H1 (cell line): Measurements from ENCODE around the gene ABCG1. TPM values are rescaled to one million over a fixed set of nuclear protein-coding genes. Genes with fewer than 3 reads are reported as not detected.

Experiments
- CTCF ChIA-PET: fragments of 300-600 bp; sonication (Branson Sonifier 250); formaldehyde crosslinking; loops from one replicate; lab custom pipeline; 2021; ENCODE audit not compliant: partially characterized antibody; lab: Charles Lee
- POLR2A ChIA-PET: fragments of 300-600 bp; sonication (Branson Sonifier 250); formaldehyde crosslinking; loops from one replicate; lab custom pipeline; 2021; ENCODE audit warnings: inconsistent platforms; ENCODE audit not compliant: partially characterized antibody; lab: Charles Lee
- DNase-seq, 2 experiments: peaks; one replicate each; pipeline versions ENCODE4 v3.0.0 to v3.0.0-alpha.2; 2010 to 2022; ENCODE audit warnings: low spot score in 2 of 2, low read depth in 1 of 2, mixed read lengths in 1 of 2
- FAIRE-seq: peaks from 2 replicates; lab custom pipeline; 2011; peaks lifted over from hg19 to GRCh38; lab: Jason Lieb, UNC
- H2AFZ ChIP-seq: 2 replicates; pipeline ENCODE4 v1.8.1; 2012; ENCODE audit warnings: low read length, inconsistent platforms
- H2AK5ac ChIP-seq: 2 replicates; pipeline ENCODE4 v1.6.1; 2013; ENCODE audit warnings: low read depth, low read length
- H2BK120ac ChIP-seq: replicated peaks from 2 replicates; pipeline ENCODE3; 2013; ENCODE audit warnings: low read depth, low read length, inconsistent platforms
- H2BK12ac ChIP-seq: 2 replicates; pipeline ENCODE4 v1.6.1; 2013; ENCODE audit warnings: low read depth, low read length
- H2BK15ac ChIP-seq: 2 replicates; pipeline ENCODE4 v1.6.1; 2013; ENCODE audit warnings: low read length
- H2BK20ac ChIP-seq: 2 replicates; pipeline ENCODE4 v1.6.1; 2013; ENCODE audit warnings: low read length
- H2BK5ac ChIP-seq: 2 replicates; pipeline ENCODE4 v1.6.1; 2013; ENCODE audit warnings: low read depth, low read length
- H3K14ac ChIP-seq: 2 replicates; pipeline ENCODE4 v1.6.1; 2013; ENCODE audit warnings: inconsistent platforms; ENCODE audit not compliant: insufficient read length
- H3K18ac ChIP-seq: 2 replicates; pipeline ENCODE4 v1.6.1; 2013; ENCODE audit warnings: low read length; ENCODE audit errors: extremely low read depth
- H3K23ac ChIP-seq: 2 replicates; pipeline ENCODE4 v1.6.1; 2013; ENCODE audit warnings: inconsistent platforms; ENCODE audit not compliant: insufficient read length
- H3K23me2 ChIP-seq: 2 replicates; pipeline ENCODE4 v1.6.1; 2013; ENCODE audit warnings: low read depth, low read length
- H3K27ac ChIP-seq: 2 replicates; pipeline ENCODE4 v1.6.1; 2011; ENCODE audit warnings: low read depth, low read length, inconsistent platforms
- H3K27me3 ChIP-seq, 4 experiments: replicated peaks in 1 of 4; 1 replicate in 1 of 4; 2 replicates in 3 of 4; pipeline versions ENCODE4 v1.6.1 to v1.8.1; 2011 to 2013; ENCODE audit warnings: low read length in 3 of 4, mild to moderate bottlenecking in 3 of 4, inconsistent platforms in 2 of 4, mixed read lengths in 2 of 4, moderate library complexity in 1 of 4; ENCODE audit not compliant: control insufficient read depth in 3 of 4, insufficient read depth in 3 of 4; ENCODE audit errors: extremely low read depth in 1 of 4
- H3K36me3 ChIP-seq, 4 experiments: 2 replicates each; pipeline versions ENCODE4 v1.6.1 to v1.8.1; 2011 to 2013; ENCODE audit warnings: mild to moderate bottlenecking in 4 of 4, low read length in 3 of 4, moderate library complexity in 2 of 4, control low read depth in 1 of 4, inconsistent platforms in 1 of 4; ENCODE audit not compliant: insufficient read depth in 4 of 4, control insufficient read depth in 2 of 4
- H3K4ac ChIP-seq: replicated peaks from 2 replicates; pipeline ENCODE3; 2013; ENCODE audit warnings: low read length, low read depth, mixed read lengths, inconsistent platforms; ENCODE audit not compliant: insufficient read length
- H3K4me1 ChIP-seq, 4 experiments: replicated peaks in 1 of 4; 1 replicate in 1 of 4; 2 replicates in 3 of 4; pipeline versions ENCODE4 v1.6.1 to v1.8.1; 2011 to 2013; ENCODE audit warnings: low read length in 3 of 4, inconsistent platforms in 2 of 4, mixed read lengths in 1 of 4; ENCODE audit not compliant: insufficient read depth in 4 of 4, control insufficient read depth in 3 of 4
- H3K4me2 ChIP-seq, 2 experiments: 2 replicates each; pipeline versions ENCODE4 v1.6.1 to v1.8.1; 2011 to 2013; ENCODE audit warnings: low read depth in 2 of 2, low read length in 2 of 2, control low read depth in 1 of 2, inconsistent platforms in 1 of 2, mild to moderate bottlenecking in 1 of 2; ENCODE audit not compliant: insufficient read depth in 1 of 2
- H3K4me3 ChIP-seq, 4 experiments: fragments of 200-600, 300-600 bp in 1 of 4; sonication (generic), shearing (Covaris generic), sonication (Bioruptor Twin) in 1 of 4; 2 replicates each; pipeline versions ENCODE4 v1.5.1 to v1.8.1; 2011 to 2016; ENCODE audit warnings: low read length in 4 of 4, low read depth in 3 of 4, control low read depth in 2 of 4, inconsistent platforms in 2 of 4, mild to moderate bottlenecking in 2 of 4, mixed read lengths in 1 of 4, moderate library complexity in 1 of 4; ENCODE audit not compliant: insufficient read depth in 2 of 4; ENCODE audit errors: extremely low read depth in 1 of 4
- H3K56ac ChIP-seq: replicated peaks from 2 replicates; pipeline ENCODE3; 2013; ENCODE audit warnings: low read depth, mild to moderate bottlenecking, mixed read lengths, low read length, inconsistent platforms; ENCODE audit not compliant: insufficient read length
- H3K79me1 ChIP-seq: 2 replicates; pipeline ENCODE4 v1.6.1; 2013; ENCODE audit warnings: low read depth, low read length, control low read depth
- H3K79me2 ChIP-seq, 2 experiments: 2 replicates each; pipeline versions ENCODE4 v1.6.1 to v1.8.1; 2012 to 2013; ENCODE audit warnings: low read length in 2 of 2, mild to moderate bottlenecking in 2 of 2, inconsistent platforms in 1 of 2; ENCODE audit not compliant: insufficient read depth in 2 of 2, control insufficient read depth in 1 of 2
- H3K9ac ChIP-seq, 4 experiments: replicated peaks in 1 of 4; 1 replicate in 1 of 4; 2 replicates in 3 of 4; pipeline versions ENCODE4 v1.6.1 to v1.8.1; 2011 to 2013; ENCODE audit warnings: low read depth in 3 of 4, low read length in 3 of 4, control low read depth in 2 of 4, mild to moderate bottlenecking in 2 of 4, moderate library complexity in 2 of 4, inconsistent platforms in 1 of 4; ENCODE audit errors: extremely low read depth in 1 of 4
- H3K9me3 ChIP-seq, 2 experiments: 2 replicates each; pipeline versions ENCODE4 v1.6.1 to v1.8.1; 2012 to 2013; ENCODE audit warnings: mild to moderate bottlenecking in 2 of 2, moderate library complexity in 2 of 2, control low read depth in 1 of 2, inconsistent platforms in 1 of 2, low read depth in 1 of 2, low read length in 1 of 2, mixed read lengths in 1 of 2; ENCODE audit not compliant: insufficient read depth in 2 of 2
- H4K20me1 ChIP-seq, 2 experiments: replicated peaks in 1 of 2; 2 replicates each; pipeline versions ENCODE3 to v1.8.1; 2011 to 2013; ENCODE audit warnings: inconsistent platforms in 2 of 2, low read length in 2 of 2, mild to moderate bottlenecking in 1 of 2; ENCODE audit not compliant: insufficient read depth in 2 of 2, control insufficient read depth in 1 of 2
- H4K5ac ChIP-seq: 2 replicates; pipeline ENCODE4 v1.6.1; 2013; ENCODE audit warnings: low read length, low read depth, mixed read lengths, inconsistent platforms; ENCODE audit not compliant: insufficient read length
- H4K8ac ChIP-seq: 2 replicates; pipeline ENCODE4 v1.8.0; 2013; ENCODE audit warnings: mild to moderate bottlenecking, moderate library complexity, low read length, inconsistent platforms; ENCODE audit not compliant: insufficient read depth; ENCODE audit errors: extremely low read depth
- H4K91ac ChIP-seq: replicated peaks from 2 replicates; pipeline ENCODE3; 2013; ENCODE audit warnings: low read length, mixed read lengths, inconsistent platforms; ENCODE audit not compliant: insufficient read length
- CHD2 ChIP-seq: IDR thresholded peaks from 2 replicates; pipeline ENCODE4 v1.6.1; 2012; ENCODE audit warnings: low read length, improper control_type of control experiment
- TCF12 ChIP-seq: IDR thresholded peaks from 2 replicates; pipeline ENCODE4 v1.6.1; 2011; ENCODE audit warnings: low read depth, mild to moderate bottlenecking, low read length
- YY1 ChIP-seq: IDR thresholded peaks from 2 replicates; pipeline ENCODE4 v1.6.1; 2011; ENCODE audit warnings: low read depth, mild to moderate bottlenecking, low read length
- WGBS, 2 experiments: shearing (Covaris generic) in 1 of 2; methylation state at CpG; one replicate each; pipeline versions ENCODE4 v1.1.6 to v1.1.7; 2013 to 2015; ENCODE audit warnings: low lambda C conversion rate in 2 of 2, mixed read lengths in 2 of 2, inconsistent platforms in 1 of 2, low coverage in 1 of 2, missing lambda C conversion rate in 1 of 2; ENCODE audit not compliant: insufficient replicate concordance in 2 of 2, insufficient coverage in 1 of 2, insufficient read length in 1 of 2; ENCODE audit errors: extremely low coverage in 1 of 2, missing lambda C conversion rate in 1 of 2; 5-methylcytosine and 5-hydroxymethylcytosine counted together
- polyA plus RNA-seq, 7 experiments: library from polyadenylated mRNA; depleted of rRNA in 3 of 7; stranded (reverse) in 5 of 7; unstranded in 2 of 7; fragments of >200 nt in 5 of 7; fragments of 200-250 nt in 2 of 7; gene quantifications; 1 replicate in 5 of 7; 2 replicates in 1 of 7; 4 replicates in 1 of 7; pipeline versions ENCODE4 v1.2.1 to v1.2.3, GENCODE V29; 2011 to 2013; ENCODE audit warnings: missing spikeins in 2 of 7, mixed read lengths in 2 of 7
- total RNA-seq: library from RNA; stranded (reverse); fragmentation: NEBNext Ultra II Directional; extraction: Animal tissue kit (Norgen Biotek cat#: 25700); gene quantifications from 2 replicates; pipeline ENCODE4 v1.2.1, GENCODE V29; 2021

Gene ABCG1
- total and polyA plus RNA-seq, 2 of the 8 experiments (the other 6 are each of a cell fraction or from before 2014, with no cell fraction given): 2.1 to 4.0 TPM

- H3K56ac ChIP-seq: no peak overlapping the region
- H2BK5ac ChIP-seq: no peak overlapping the region
- FAIRE-seq (no peak), DNase-seq (no peak)
- H3K23ac ChIP-seq: no peak overlapping the region
- peak overlapping the region; percentile 14; the same call in 1 of the 2 replicates for H4K8ac ChIP-seq
- WGBS, 2 experiments: 81% methylated on average over 7 of the region's 7 CpGs; no CpG with 5 or more reads in 1 of the 2 experiments
- no peaks in the 10 kb centered on the region for H4K20me1 ChIP-seq
- H4K91ac ChIP-seq: no peak overlapping the region
- no peak overlapping the region for H3K27ac ChIP-seq
- no peaks in the 10 kb centered on the region for H3K9me3 ChIP-seq
- no peak overlapping the region for H2BK120ac ChIP-seq
- H3K4me1 ChIP-seq: no peaks in the 10 kb centered on the region; a peak in 1 of 7 replicates
- CTCF ChIA-PET: interaction anchor here (0.6 kb wide), 1 partner anchor 74 kb away, joined by 4 read pairs; no protein-coding TSS in a partner anchor
- no peak overlapping the region for H2BK20ac ChIP-seq
- no peak overlapping the region for H3K4me2 ChIP-seq
- H3K36me3 ChIP-seq: no peaks in the 10 kb centered on the region
- H3K18ac ChIP-seq: no peak overlapping the region
- H3K4ac ChIP-seq: no peak overlapping the region
- no peak overlapping the region for H2AFZ ChIP-seq
- no peak overlapping the region for H2BK12ac ChIP-seq
- H2BK15ac ChIP-seq: no peak overlapping the region
- no peak overlapping the region for H3K14ac ChIP-seq
- no peak overlapping the region for H3K9ac ChIP-seq
- no peak overlapping the region for H2AK5ac ChIP-seq
- no peaks in the 10 kb centered on the region for H3K79me2 ChIP-seq
- H3K27me3 ChIP-seq: no peaks in the 10 kb centered on the region
- H3K4me3 ChIP-seq: no peak overlapping the region
- H3K23me2 ChIP-seq: peaks cover 4% of the 10 kb centered on the region; the same call in 1 of the 2 replicates
- POLR2A ChIA-PET: interaction anchor here (0.6 kb wide), 1 partner anchor 505 kb away, joined by 4 read pairs; no protein-coding TSS in a partner anchor
- no peak overlapping the region for H4K5ac ChIP-seq
- no peaks in the 10 kb centered on the region for H3K79me1 ChIP-seq
- TF ChIP-seq YY1: no peak
- no peak for TF ChIP-seq TCF12
- TF ChIP-seq CHD2: no peak
These were observed 48.1 kb downstream of the ABCG1 start for GRCh38 chr21:42266971-42267556.
